GM21360 (cell line): ENCODE data around the gene CNOT2.
A peak's percentile ranks its signal among the peaks of the same experiment; 100 is the strongest.

Experiments
- ATAC-seq: cut with Tn5 transposase; IDR thresholded peaks from one replicate; pipeline ENCODE4 v1.9.1; 2021; ENCODE audit warnings: mild to moderate bottlenecking, moderate library complexity; ENCODE audit not compliant: unreplicated experiment

The CNOT2 gene

DNA sequence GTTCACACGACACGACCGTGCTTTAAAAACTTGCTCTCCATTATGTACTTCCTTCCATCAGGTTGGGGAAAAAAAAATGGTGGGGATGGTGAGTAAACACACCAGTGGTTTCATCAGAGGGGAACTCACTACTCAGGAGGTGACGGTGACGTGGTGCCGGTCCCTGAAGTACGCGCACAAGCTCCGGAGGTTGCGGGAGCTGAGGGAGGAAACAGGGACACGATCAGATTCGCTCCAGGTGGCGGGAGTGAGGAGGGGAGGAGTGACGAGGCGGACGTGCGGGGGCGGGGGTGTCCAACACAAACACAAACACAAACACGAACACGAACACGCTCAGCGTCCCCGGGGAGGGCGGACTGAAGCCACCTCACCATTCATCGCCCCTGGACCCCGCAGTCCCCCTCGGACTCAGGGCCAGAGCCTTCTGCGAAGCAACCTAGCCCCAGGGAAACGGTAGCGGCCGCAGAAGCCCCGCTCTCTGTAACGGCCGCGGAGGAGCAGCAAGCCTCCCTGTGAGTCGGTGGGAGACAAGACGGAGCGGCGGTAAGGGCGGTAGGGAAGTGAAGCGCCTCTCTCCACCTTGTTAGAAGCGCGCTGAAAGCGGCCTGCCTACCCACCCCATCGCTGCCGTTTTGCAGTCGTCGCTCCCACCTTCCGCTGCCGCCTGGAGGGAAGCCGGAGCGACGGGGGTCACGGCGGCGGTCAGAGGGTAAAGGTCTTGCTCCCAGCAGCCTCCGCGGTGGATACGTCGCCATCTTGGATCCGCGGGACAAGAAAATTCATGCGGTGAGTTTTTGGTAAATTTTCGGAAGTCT lies at the start of gene CNOT2:
Gene CNOT2 (plus strand): TSS at position 739 of the 815 bp plus-strand sequence. CDS start 34,794 bp downstream, outside the sequence.
- ATAC-seq = peak; percentile 63

DNA sequence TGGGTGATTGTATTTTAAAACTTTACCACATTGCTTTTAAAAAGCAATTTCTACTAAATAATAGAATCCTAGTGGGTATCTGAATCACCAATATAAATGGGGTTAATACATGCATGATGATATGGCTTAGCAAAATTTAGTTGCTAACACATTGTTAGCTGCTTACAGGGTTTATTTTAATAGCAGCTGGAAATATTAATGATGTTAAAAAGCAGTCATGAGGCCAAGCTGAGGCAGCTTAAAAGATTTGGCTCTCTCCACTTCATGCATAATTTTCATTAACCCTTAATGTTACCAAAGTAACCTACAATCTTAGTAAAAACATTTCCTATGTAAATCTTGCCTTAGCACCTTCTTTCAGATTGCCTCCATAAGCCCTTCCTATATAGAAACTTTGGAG lies 49.2 kb upstream of the CNOT2 start:
- ATAC-seq = no peak

DNA sequence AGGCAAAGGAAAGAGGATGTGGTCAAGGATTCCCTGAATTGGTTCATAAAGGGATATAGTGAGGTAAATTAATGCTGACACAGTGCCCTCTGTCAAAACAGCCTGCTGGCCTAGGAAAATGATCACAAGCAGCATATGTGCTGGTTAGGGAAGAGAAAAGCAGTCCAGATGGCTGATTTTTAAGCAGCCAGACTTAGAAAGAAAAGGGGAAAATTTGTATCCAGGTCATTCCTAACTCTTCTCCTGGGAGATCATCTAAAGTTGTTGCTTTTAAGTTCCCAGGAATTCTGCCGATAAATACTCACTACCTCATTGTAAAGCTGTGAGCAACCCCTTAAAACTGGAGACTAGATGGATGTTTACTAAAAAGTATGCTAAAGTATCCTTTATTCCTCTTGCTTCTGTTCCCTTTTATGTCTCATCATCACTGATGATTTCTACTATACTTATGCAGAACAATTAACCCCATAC lies 46.4 kb upstream of the CNOT2 start:
- ATAC-seq = no peak

DNA sequence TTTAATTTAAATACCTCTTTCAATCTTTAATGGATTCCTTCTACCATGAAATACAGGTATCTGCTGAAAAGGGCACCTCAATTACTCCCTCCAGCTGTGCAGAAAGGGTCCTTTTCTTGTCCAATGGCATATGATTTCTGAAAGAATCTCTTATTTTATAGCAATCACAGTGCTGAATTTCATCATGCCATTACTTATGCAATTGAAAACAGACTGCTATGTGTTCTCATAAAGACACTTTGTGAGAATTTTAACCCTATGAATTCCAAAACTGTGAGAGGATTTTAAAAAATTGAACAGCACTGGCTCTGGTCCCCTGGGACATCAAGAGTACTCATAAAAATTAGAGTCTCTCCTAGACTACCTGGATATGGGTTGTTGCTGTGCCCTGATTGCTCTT lies 45.9 kb upstream of the CNOT2 start:
- ATAC-seq = no peak

GRCh38 chr12:70213707-70214106 lies 29.5 kb upstream of the CNOT2 start:
- no peak for ATAC-seq

GRCh38 chr12:70214972-70215617 lies 28.1 kb upstream of the CNOT2 start:
- no peak for ATAC-seq

GRCh38 chr12:70217416-70217815 lies 25.8 kb upstream of the CNOT2 start:
- no peak for ATAC-seq

DNA sequence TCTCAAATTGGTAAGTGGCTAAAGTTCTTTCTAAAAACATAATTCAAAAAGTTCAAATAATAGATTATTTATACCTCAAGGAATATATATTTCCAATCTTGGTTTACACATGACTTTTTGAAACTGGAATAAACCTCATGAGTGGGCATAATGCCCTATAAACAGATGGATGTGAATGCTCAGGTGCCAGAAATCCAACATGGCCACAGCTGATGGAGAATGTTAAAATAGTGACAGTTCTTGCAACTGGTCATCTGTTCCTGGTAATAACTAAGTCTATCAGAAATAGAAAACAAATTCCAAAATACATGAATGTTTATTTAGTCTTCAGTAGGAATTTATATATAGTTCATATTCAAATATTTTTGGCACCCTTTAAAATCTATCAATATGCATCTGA lies 21.6 kb upstream of the CNOT2 start:
- ATAC-seq = no peak

- ATAC-seq = no peak
Observed at GRCh38 chr12:70227911-70228310, 15.3 kb upstream of the CNOT2 start.

DNA sequence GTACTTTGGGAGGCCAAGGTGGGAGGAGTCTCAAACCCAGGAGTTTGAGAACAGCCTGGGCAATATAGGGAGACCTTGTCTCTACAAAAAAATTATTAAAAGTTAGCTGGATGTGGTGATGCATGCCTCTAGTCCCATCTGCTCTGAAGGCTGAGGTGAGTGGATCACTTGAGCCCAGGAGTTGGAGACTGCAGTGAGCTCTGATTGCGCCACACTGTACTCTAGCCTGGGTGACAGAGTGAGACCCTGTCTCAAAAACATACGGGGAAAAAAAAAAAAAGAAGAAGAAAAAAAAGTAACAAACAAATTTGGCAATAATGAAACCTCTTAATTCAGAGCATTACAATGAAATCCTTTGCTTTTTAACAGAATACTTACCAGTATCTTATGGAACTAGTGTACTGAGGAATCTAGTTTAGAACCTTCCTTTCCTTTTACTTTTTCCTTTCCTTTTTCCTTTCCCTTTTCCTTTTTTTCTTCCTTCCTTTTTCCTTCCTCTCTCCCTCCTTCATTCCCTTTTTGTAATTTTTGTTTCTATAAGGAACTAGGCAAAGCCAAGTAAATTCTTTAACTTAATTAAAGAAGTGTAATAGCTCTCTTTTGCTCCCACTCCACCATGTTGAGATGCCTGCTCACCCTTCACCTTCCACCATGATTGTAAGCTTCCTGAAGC lies 12.2 kb upstream of the CNOT2 start:
- no peak for ATAC-seq

DNA sequence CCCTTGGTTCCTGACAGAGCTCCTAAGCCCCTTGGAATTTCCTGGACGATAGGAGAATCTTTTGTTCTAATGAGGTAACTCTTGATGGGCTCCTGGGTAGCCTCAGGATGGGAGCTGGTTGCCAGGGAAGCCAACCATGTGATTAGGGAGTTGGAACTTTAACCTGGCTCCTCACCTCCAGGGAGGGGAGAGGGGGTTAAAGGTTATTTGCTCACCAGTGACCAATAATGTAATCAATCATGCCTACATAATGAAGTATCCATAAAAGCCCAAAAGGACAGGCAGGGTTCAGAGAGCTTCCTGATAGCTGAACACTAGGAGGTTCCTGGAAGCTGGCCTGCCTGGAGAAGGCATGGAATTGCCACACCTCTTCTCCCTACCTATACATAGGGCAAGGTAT lies 6.2 kb upstream of the CNOT2 start:
- no peak for ATAC-seq

- ATAC-seq = no peak
Observed at GRCh38 chr12:70240673-70241072, 2.6 kb upstream of the CNOT2 start.

- ATAC-seq = no peak
Observed at GRCh38 chr12:70241845-70242244, 1.4 kb upstream of the CNOT2 start.

GRCh38 chr12:70243510-70244371 lies 508 bp downstream of the CNOT2 start:
- peak; percentile 45 for ATAC-seq

DNA sequence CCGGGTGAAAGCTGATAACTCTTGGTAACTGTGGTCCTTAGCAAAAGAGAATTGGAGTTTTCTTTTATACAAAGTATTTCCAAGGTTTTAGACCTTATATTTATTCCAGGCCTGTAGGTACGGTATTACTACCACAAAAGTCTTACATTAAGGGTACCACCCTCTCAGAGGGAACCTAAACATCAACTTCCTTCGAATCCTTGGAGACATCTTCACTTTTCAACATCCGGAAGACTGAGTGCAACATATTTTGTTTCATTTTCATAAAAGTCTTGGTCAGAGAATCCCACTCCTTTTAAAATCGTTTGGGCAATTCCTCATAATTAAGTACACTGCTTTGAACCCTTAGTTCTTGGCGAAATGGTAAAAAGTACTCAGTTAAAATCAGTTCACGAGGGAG lies 1.2 kb downstream of the CNOT2 start:
- no peak for ATAC-seq

DNA sequence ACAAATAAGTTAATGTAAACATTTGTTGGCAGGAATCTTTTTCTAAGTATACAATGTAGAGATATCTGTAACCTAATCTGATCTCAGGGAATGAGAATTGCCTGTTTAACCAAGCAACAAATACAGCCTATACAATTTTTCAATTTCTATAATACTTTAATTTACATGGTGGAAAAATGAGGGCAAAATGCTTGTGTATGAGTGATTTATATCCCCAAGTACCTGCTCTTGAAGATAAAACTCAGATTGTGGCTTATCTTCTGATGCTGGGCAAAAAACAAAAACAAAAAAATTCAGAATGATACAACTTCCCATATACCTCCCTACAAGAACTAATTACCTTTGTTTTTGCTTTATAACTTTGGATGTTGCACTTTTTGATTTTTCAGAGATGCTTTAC lies 2.2 kb downstream of the CNOT2 start:
- ATAC-seq = no peak

DNA sequence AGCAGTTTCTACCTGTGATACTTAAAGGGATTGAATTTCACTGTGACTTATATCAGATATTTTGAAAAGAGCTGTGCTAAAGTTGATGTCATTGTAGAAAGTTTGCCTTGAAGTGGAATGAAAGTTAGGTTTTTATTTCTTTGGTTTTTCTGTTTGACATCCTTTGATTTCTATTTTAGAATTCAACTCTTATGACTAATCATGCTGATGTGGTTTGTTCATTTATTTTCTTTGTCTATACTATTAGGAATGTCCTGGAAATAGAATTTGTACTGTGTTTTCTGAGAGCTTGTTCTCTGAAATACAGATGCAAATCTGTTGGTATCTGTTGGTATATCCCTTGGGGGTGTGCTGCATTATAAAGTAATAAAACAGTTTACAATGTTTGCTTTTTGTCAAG lies 3.3 kb downstream of the CNOT2 start:
- ATAC-seq = no peak

DNA sequence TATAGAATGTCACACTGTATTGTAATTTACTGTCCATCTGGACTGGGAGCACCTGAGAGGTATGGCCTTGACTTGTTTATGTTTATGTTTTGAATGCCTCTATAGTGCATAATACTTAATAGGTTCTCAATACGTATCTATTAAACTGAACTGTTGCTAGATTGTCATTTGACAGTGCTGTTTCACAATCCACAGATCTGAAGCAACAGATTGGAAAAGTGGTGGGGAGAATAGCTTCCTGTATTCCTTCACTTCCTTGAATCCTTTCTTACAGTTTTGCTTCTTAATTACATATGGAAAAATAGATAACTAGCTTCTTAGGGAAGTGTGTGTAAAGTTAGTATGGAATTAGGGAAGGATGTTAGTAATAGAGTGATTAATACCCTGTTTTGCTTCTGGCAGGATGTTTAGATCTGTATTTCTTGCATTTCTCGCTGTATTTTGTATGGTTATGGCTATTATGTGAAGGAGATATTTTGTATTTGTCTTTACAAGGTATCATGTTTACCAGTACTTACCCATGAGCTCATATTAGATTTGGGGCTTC lies 4.5 kb downstream of the CNOT2 start:
- no peak for ATAC-seq

DNA sequence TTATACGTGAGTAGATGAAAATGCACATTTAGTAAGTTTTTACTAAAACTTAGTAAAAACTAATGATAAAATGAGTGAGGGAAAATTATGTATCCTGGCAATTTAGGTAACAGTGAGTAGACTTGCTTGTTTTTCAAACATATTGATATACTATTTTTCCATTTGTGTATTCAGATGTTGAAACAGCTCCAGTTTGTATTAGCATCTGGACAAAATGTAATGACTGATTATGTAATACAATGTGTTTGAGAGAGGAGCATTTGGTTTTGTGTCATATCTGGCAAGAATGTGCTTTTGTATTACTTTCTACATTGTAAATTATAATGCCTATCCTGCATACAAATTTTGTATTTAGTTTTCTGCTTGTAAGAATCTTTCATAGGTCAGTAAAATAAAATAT lies 5.6 kb downstream of the CNOT2 start:
- no peak for ATAC-seq

GRCh38 chr12:70249903-70250302 lies 6.7 kb downstream of the CNOT2 start:
- ATAC-seq = no peak

- no peak for ATAC-seq
Observed at GRCh38 chr12:70251226-70251625, 8.0 kb downstream of the CNOT2 start.
